ENCODE results near the gene LGI4. TPM values are rescaled to one million over a fixed set of nuclear protein-coding genes. Genes with fewer than 3 reads are reported as not detected.

Gene LGI4
- polyA plus RNA-seq, 2 of the 4 experiments (the other 2 are of a cell fraction) = 0.06 to 0.09 TPM

- CTCF ChIA-PET = interaction anchor here (1.2 to 1.8 kb wide), 4 partner anchors 9 to 39 kb away, joined by 3 to 6 read pairs (median 6); partner anchors contain the start of gene FXYD7
- WGBS (ENCODE audit: missing lambda C conversion rate) = 36% methylated on average over 1 of the region's 1 CpG
- no peak for FAIRE-seq
- no peak for DNase-seq (ENCODE audit: low read depth in 1 of 2, low spot score in 1 of 2)
- no peak for ATAC-seq
- POLR2A ChIA-PET = no interaction called here
- Histone ChIP-seq H3K4me1 (no peaks in the 10 kb centered on the region), H3K27ac (no peak overlapping the region), H3K9me3 (peaks cover 24% of the 10 kb centered on the region), H3K4me2 (no peak overlapping the region), H3K4me3 (no peak overlapping the region)
- TF ChIP-seq ZC3H11A (IDR thresholded peaks at IDR 0.05) (no peak), CEBPB (IDR thresholded peaks at IDR 0.05) (no peak), HOXB5 (CRISPR knock-in tag; IDR thresholded peaks at IDR 0.05) (no peak), MAFK (IDR thresholded peaks at IDR 0.05; ENCODE audit: partially characterized antibody) (peak; percentile 94), HOXB13 (CRISPR knock-in tag; IDR thresholded peaks at IDR 0.05; ENCODE audit: low read depth) (no peak), GATA3 (IDR thresholded peaks at IDR 0.05; ENCODE audit: borderline replicate concordance) (no peak), RARB (CRISPR knock-in tag; IDR thresholded peaks at IDR 0.05) (no peak), EHF (CRISPR knock-in tag; IDR thresholded peaks at IDR 0.05) (no peak), HOXA7 (CRISPR knock-in tag; IDR thresholded peaks at IDR 0.05) (no peak), NFE2L2 (conservative IDR thresholded peaks at IDR 0.05; ENCODE audit: low read length) (peak; percentile 51; the same call in 1 of the 2 replicates)
- TF ChIP-seq, protein P1, sequence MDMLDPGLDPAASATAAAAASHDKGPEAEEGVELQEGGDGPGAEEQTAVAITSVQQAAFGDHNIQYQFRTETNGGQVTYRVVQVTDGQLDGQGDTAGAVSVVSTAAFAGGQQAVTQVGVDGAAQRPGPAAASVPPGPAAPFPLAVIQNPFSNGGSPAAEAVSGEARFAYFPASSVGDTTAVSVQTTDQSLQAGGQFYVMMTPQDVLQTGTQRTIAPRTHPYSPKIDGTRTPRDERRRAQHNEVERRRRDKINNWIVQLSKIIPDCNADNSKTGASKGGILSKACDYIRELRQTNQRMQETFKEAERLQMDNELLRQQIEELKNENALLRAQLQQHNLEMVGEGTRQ (IDR thresholded peaks at IDR 0.05) = no peak
- TF ChIP-seq, protein P2, sequence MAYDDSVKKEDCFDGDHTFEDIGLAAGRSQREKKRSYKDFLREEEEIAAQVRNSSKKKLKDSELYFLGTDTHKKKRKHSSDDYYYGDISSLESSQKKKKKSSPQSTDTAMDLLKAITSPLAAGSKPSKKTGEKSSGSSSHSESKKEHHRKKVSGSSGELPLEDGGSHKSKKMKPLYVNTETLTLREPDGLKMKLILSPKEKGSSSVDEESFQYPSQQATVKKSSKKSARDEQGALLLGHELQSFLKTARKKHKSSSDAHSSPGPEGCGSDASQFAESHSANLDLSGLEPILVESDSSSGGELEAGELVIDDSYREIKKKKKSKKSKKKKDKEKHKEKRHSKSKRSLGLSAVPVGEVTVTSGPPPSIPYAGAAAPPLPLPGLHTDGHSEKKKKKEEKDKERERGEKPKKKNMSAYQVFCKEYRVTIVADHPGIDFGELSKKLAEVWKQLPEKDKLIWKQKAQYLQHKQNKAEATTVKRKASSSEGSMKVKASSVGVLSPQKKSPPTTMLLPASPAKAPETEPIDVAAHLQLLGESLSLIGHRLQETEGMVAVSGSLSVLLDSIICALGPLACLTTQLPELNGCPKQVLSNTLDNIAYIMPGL (CRISPR knock-in tag; IDR thresholded peaks at IDR 0.05; ENCODE audit: borderline replicate concordance) = no peak
These were observed 46.5 kb upstream of the LGI4 start for GRCh38 chr19:35181387-35181786.

DNA sequence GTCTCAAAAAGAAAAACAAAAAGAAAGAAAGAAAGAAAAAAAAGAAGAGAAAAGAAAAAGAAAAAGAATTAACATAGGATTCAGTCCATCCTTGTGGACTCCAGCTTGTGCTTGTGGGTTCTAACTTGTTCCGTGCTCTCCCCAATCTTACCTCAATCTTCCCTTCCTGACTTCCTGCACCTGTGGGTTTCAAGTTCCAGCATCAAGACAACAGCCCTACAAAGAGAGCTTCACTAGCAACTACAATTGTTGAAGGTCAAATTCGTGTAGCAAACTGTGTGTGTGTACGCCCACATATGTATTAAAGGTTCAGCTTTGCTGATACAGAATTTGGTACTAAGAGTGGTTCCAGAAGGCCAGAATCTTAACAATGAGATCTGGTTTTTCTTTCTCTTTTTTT, 45.0 kb upstream of the LGI4 start:
- H3K4me1 ChIP-seq = no peaks in the 10 kb centered on the region
- H3K4me3 ChIP-seq = no peak overlapping the region
- POLR2A ChIA-PET = no interaction called here
- CTCF ChIA-PET = interaction anchor here (0.5 to 3.1 kb wide), 2 partner anchors 12 to 926 kb away, joined by 3 to 13 read pairs; no protein-coding TSS in a partner anchor
- no peak overlapping the region for H3K27ac ChIP-seq
- DNase-seq (ENCODE audit: low read depth in 1 of 2, low spot score in 1 of 2) (no peak), ATAC-seq (no peak), FAIRE-seq (no peak)
- H3K9me3 ChIP-seq = peaks cover 20% of the 10 kb centered on the region
- no peak for TF ChIP-seq KDM5A (IDR thresholded peaks at IDR 0.05)
- no peak for TF ChIP-seq ZNF302 (CRISPR knock-in tag; IDR thresholded peaks at IDR 0.05)
- TF ChIP-seq FOSL2 (IDR thresholded peaks at IDR 0.05) = no peak
- TF ChIP-seq FOSL2 (CRISPR knock-in tag; IDR thresholded peaks at IDR 0.05) = no peak
- TF ChIP-seq, protein P3, sequence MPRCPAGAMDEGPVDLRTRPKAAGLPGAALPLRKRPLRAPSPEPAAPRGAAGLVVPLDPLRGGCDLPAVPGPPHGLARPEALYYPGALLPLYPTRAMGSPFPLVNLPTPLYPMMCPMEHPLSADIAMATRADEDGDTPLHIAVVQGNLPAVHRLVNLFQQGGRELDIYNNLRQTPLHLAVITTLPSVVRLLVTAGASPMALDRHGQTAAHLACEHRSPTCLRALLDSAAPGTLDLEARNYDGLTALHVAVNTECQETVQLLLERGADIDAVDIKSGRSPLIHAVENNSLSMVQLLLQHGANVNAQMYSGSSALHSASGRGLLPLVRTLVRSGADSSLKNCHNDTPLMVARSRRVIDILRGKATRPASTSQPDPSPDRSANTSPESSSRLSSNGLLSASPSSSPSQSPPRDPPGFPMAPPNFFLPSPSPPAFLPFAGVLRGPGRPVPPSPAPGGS (IDR thresholded peaks at IDR 0.05) = no peak
- TF ChIP-seq JUNB (IDR thresholded peaks at IDR 0.05) = no peak
- no peak for TF ChIP-seq EP300 (IDR thresholded peaks at IDR 0.05)
- no peak for TF ChIP-seq FOSB (CRISPR knock-in tag; IDR thresholded peaks at IDR 0.05)
- no peak for TF ChIP-seq TP53 (CRISPR knock-in tag; IDR thresholded peaks at IDR 0.05)
- TF ChIP-seq CBX8 (IDR thresholded peaks at IDR 0.05) = no peak
- TF ChIP-seq CEBPB (IDR thresholded peaks at IDR 0.05) = no peak
- TF ChIP-seq TFCP2L1 (CRISPR knock-in tag; IDR thresholded peaks at IDR 0.05) = no peak
- TF ChIP-seq EHF (CRISPR knock-in tag; IDR thresholded peaks at IDR 0.05) = no peak
- no peak for TF ChIP-seq NR3C1 (IDR thresholded peaks at IDR 0.05)
- TF ChIP-seq FOXS1 (CRISPR knock-in tag; IDR thresholded peaks at IDR 0.05) = no peak
- no peak for TF ChIP-seq CHD4 (IDR thresholded peaks at IDR 0.05; ENCODE audit: borderline replicate concordance)
- TF ChIP-seq MAFK (IDR thresholded peaks at IDR 0.05; ENCODE audit: partially characterized antibody) = no peak
- TF ChIP-seq RAD21 (conservative IDR thresholded peaks at IDR 0.05 in 1 of 2, IDR thresholded peaks at IDR 0.05 in 1 of 2) = no peak
- 56% methylated on average over 3 of the region's 3 CpGs for WGBS (ENCODE audit: missing lambda C conversion rate)
- no peak overlapping the region for H3K4me2 ChIP-seq

All from A549 (cell line).